HG03442 (cell line): Measurements from ENCODE around the gene SCYL1.
"Not testable (repeated sequence)": the region's sequence is repeated elsewhere in the genome, so short reads cannot be mapped to it uniquely, and the experiment has no call there.

Source experiments
- ATAC-seq: cut with Tn5 transposase; IDR thresholded peaks from one replicate; pipeline ENCODE4 v1.9.1; 2021; ENCODE audit warnings: mild to moderate bottlenecking, moderate library complexity; ENCODE audit not compliant: unreplicated experiment

Gene SCYL1

GRCh38 chr11:65564879-65565559 lies 40.1 kb downstream of the SCYL1 start:
- not testable (repeated sequence) for ATAC-seq

- ATAC-seq: no peak
These were observed 41.0 kb downstream of the SCYL1 start for GRCh38 chr11:65565624-65566453.

- ATAC-seq: peak; percentile 3
These were observed 44.5 kb downstream of the SCYL1 start for GRCh38 chr11:65569164-65569972.

GRCh38 chr11:65569973-65570918 lies 45.4 kb downstream of the SCYL1 start, which contains the start of gene ZNRD2:
TSS of gene ZNRD2 (plus strand) at chr11:65570477. CDS start at chr11:65570492, 15 bp downstream.
- peak; percentile 59 for ATAC-seq

- no peak for ATAC-seq
These were observed 46.5 kb downstream of the SCYL1 start for GRCh38 chr11:65571420-65571819.

- no peak for ATAC-seq
These were observed 47.1 kb downstream of the SCYL1 start for GRCh38 chr11:65571940-65572339.

GRCh38 chr11:65572356-65573051 lies 47.6 kb downstream of the SCYL1 start, which contains the start of gene FAM89B:
TSS of gene FAM89B (plus strand) at chr11:65572538. CDS start at chr11:65572670, 132 bp downstream.
- no peak for ATAC-seq

GRCh38 chr11:65573391-65574079 lies 48.7 kb downstream of the SCYL1 start:
- ATAC-seq: no peak

GRCh38 chr11:65574109-65574810 lies 49.4 kb downstream of the SCYL1 start:
- peak; percentile 30 for ATAC-seq

- ATAC-seq: no peak
These were observed 50.1 kb downstream of the SCYL1 start for GRCh38 chr11:65574811-65575567.

- ATAC-seq: no peak
These were observed 50.8 kb downstream of the SCYL1 start, which contains the start of gene EHBP1L1 for GRCh38 chr11:65575568-65576231. TSS of gene EHBP1L1 (plus strand) at chr11:65576053. CDS start at chr11:65576303, 250 bp downstream.

GRCh38 chr11:65576232-65576866 lies 51.5 kb downstream of the SCYL1 start:
- ATAC-seq: no peak

GRCh38 chr11:65576867-65577755 lies 52.2 kb downstream of the SCYL1 start:
- ATAC-seq: no peak

- ATAC-seq: no peak
These were observed 52.9 kb downstream of the SCYL1 start for GRCh38 chr11:65577756-65578109.

GRCh38 chr11:65578134-65578533 lies 53.3 kb downstream of the SCYL1 start:
- ATAC-seq: no peak
